ENCODE measurements around the gene SECISBP2.
A peak's percentile ranks its signal among the peaks of the same experiment; 100 is the strongest.
"Not testable (repeated sequence)": the region's sequence is repeated elsewhere in the genome, so short reads cannot be mapped to it uniquely, and the experiment has no call there.

SECISBP2 gene

GRCh38 chr9:89318123-89319014 lies at the start of gene SECISBP2:
SECISBP2 (plus strand) TSS chr9:89318500; CDS start chr9:89318577, 77 bp downstream.
- peak; percentile 96 for DNase-seq (ENCODE audit: low read depth)

- no peak for DNase-seq (ENCODE audit: low read depth)
Measured at GRCh38 chr9:89273528-89274279, 44.6 kb upstream of the SECISBP2 start.

GRCh38 chr9:89274838-89275237 lies 43.5 kb upstream of the SECISBP2 start:
- peak; percentile 93 for DNase-seq (ENCODE audit: low read depth)

GRCh38 chr9:89276040-89276439 lies 42.3 kb upstream of the SECISBP2 start:
- not testable (repeated sequence) for DNase-seq (ENCODE audit: low read depth)

GRCh38 chr9:89277043-89277442 lies 41.3 kb upstream of the SECISBP2 start:
- no peak for DNase-seq (ENCODE audit: low read depth)

GRCh38 chr9:89277454-89277853 lies 40.8 kb upstream of the SECISBP2 start:
- DNase-seq (ENCODE audit: low read depth): peak; percentile 29

- no peak for DNase-seq (ENCODE audit: low read depth)
Measured at GRCh38 chr9:89278551-89278950, 39.7 kb upstream of the SECISBP2 start.

GRCh38 chr9:89278997-89279739 lies 39.1 kb upstream of the SECISBP2 start:
- peak; percentile 81 for DNase-seq (ENCODE audit: low read depth)

GRCh38 chr9:89281106-89281505 lies 37.2 kb upstream of the SECISBP2 start:
- no peak for DNase-seq (ENCODE audit: low read depth)

- DNase-seq (ENCODE audit: low read depth): not testable (repeated sequence)
Measured at GRCh38 chr9:89282248-89282968, 35.9 kb upstream of the SECISBP2 start.

- no peak for DNase-seq (ENCODE audit: low read depth)
Measured at GRCh38 chr9:89284076-89284475, 34.2 kb upstream of the SECISBP2 start.

GRCh38 chr9:89291741-89292140 lies 26.6 kb upstream of the SECISBP2 start:
- no peak for DNase-seq (ENCODE audit: low read depth)

GRCh38 chr9:89293014-89293413 lies 25.3 kb upstream of the SECISBP2 start:
- no peak for DNase-seq (ENCODE audit: low read depth)

- DNase-seq (ENCODE audit: low read depth): no peak
Measured at GRCh38 chr9:89295400-89295799, 22.9 kb upstream of the SECISBP2 start.

- DNase-seq (ENCODE audit: low read depth): not testable (repeated sequence)
Measured at GRCh38 chr9:89301996-89302395, 16.3 kb upstream of the SECISBP2 start.

- no peak for DNase-seq (ENCODE audit: low read depth)
Measured at GRCh38 chr9:89304020-89304833, 14.1 kb upstream of the SECISBP2 start.

GRCh38 chr9:89304834-89305188 lies 13.5 kb upstream of the SECISBP2 start:
- DNase-seq (ENCODE audit: low read depth): no peak

- DNase-seq (ENCODE audit: low read depth): no peak
Measured at GRCh38 chr9:89305868-89306267, 12.4 kb upstream of the SECISBP2 start.

- no peak for DNase-seq (ENCODE audit: low read depth)
Measured at GRCh38 chr9:89309166-89309565, 9.1 kb upstream of the SECISBP2 start.

GRCh38 chr9:89309608-89310474 lies 8.5 kb upstream of the SECISBP2 start:
- peak; percentile 24 for DNase-seq (ENCODE audit: low read depth)

All from ELR (cell line).